ENCODE results near the gene METTL4.

The METTL4 gene

DNA sequence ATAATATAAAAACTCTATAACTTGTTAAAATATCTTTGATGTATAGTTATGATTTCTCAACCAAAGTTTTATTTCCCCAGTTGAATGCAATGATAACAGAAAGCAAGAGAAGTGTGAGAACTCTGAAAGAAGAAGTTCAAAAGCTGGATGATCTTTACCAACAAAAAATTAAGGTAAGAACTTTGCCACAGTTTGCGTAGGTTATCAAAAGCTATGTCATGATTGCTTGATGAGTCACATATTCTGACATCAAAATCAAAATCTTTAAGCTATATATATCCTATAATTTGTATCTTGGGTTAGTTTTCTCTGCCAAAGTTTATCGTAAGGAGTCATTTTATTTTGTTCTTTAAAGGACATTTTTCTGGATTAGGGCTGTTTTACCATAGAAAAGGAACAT, 35.0 kb upstream of the METTL4 start:
- H3K4me1 ChIP-seq (ENCODE audit: control insufficient read depth, insufficient read depth, low read length), result no peaks in the 10 kb centered on the region
- ChIA-PET POLR2A (no interaction called here), CTCF (interaction anchor here (1.1 kb wide), 1 partner anchor 12 kb away, joined by 4 read pairs; no protein-coding TSS in a partner anchor)
- TF ChIP-seq ZNF140 (tag by site-specific recombination; IDR thresholded peaks at IDR 0.05), result no peak
- TF ChIP-seq GLIS2 (tag by site-specific recombination; IDR thresholded peaks at IDR 0.05), result no peak
- TF ChIP-seq, protein P1, sequence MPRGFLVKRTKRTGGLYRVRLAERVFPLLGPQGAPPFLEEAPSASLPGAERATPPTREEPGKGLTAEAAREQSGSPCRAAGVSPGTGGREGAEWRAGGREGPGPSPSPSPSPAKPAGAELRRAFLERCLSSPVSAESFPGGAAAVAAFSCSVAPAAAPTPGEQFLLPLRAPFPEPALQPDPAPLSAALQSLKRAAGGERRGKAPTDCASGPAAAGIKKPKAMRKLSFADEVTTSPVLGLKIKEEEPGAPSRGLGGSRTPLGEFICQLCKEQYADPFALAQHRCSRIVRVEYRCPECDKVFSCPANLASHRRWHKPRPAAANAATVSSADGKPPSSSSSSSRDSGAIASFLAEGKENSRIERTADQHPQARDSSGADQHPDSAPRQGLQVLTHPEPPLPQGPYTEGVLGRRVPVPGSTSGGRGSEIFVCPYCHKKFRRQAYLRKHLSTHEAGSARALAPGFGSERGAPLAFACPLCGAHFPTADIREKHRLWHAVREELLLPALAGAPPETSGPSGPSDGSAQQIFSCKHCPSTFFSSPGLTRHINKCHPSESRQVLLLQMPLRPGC (tag by site-specific recombination; IDR thresholded peaks at IDR 0.05), result no peak
- TF ChIP-seq, protein P2, sequence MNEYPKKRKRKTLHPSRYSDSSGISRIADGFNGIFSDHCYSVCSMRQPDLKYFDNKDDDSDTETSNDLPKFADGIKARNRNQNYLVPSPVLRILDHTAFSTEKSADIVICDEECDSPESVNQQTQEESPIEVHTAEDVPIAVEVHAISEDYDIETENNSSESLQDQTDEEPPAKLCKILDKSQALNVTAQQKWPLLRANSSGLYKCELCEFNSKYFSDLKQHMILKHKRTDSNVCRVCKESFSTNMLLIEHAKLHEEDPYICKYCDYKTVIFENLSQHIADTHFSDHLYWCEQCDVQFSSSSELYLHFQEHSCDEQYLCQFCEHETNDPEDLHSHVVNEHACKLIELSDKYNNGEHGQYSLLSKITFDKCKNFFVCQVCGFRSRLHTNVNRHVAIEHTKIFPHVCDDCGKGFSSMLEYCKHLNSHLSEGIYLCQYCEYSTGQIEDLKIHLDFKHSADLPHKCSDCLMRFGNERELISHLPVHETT (tag by site-specific recombination; IDR thresholded peaks at IDR 0.05), result no peak
- TF ChIP-seq ZNF670 (tag by site-specific recombination; IDR thresholded peaks at IDR 0.05; ENCODE audit: low read depth), result no peak
- no peak for TF ChIP-seq ZBTB7A (tag by site-specific recombination; IDR thresholded peaks at IDR 0.05; ENCODE audit: low read depth)
- no peak for TF ChIP-seq ZNF555 (tag by site-specific recombination; conservative IDR thresholded peaks at IDR 0.05)
- H3K27ac ChIP-seq (ENCODE audit: extremely low read depth, low read depth, low read length), result no peak overlapping the region
- no peak overlapping the region for H3K4me3 ChIP-seq (ENCODE audit: low read depth, low read length)
- no peaks in the 10 kb centered on the region for H3K9me3 ChIP-seq (ENCODE audit: control insufficient read depth, insufficient read depth, low read depth, low read length)
- H3K36me3 ChIP-seq (ENCODE audit: control insufficient read depth in 2 of 2, insufficient read depth in 1 of 2, low read length in 2 of 2), result peaks cover 42 to 88% of the 10 kb centered on the region in 2 experiments

DNA sequence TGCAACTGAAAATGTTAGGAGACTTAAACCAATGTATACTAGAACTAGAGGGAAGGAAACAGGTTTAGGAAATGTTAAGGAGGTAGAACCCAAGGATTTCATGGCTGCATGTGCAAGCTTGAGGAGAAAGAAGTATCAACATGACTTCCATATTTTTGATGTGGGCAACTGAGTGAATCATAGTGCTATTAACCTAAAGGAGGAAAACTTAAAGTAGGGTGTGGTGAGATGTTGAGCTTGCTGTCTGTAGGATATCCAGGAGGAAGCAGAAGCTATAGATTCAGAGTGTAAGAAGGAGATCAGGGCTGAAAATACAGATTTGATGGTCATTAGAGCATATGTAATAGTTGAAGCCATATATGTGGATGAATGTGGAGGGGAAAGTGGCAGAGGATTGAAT, 31.5 kb upstream of the METTL4 start:
- ChIA-PET POLR2A (no interaction called here), CTCF (no interaction called here)
- Histone ChIP-seq H3K4me1 (ENCODE audit: control insufficient read depth, insufficient read depth, low read length) (no peaks in the 10 kb centered on the region), H3K4me3 (ENCODE audit: low read depth, low read length) (no peak overlapping the region), H3K36me3 (ENCODE audit: control insufficient read depth in 2 of 2, insufficient read depth in 1 of 2, low read length in 2 of 2) (peaks cover 29 to 89% of the 10 kb centered on the region in 2 experiments), H3K27ac (ENCODE audit: extremely low read depth, low read depth, low read length) (no peak overlapping the region), H3K9me3 (ENCODE audit: control insufficient read depth, insufficient read depth, low read depth, low read length) (no peaks in the 10 kb centered on the region)
- TF ChIP-seq IKZF3 (tag by site-specific recombination; IDR thresholded peaks at IDR 0.05), result no peak
- TF ChIP-seq ZNF501 (tag by site-specific recombination; IDR thresholded peaks at IDR 0.05), result no peak
- TF ChIP-seq ZNF555 (tag by site-specific recombination; conservative IDR thresholded peaks at IDR 0.05), result no peak
- TF ChIP-seq ZNF354C (tag by site-specific recombination; IDR thresholded peaks at IDR 0.05; ENCODE audit: borderline replicate concordance, low read depth), result no peak
- no peak for TF ChIP-seq ZFP41 (tag by site-specific recombination; IDR thresholded peaks at IDR 0.05; ENCODE audit: borderline replicate concordance)
- TF ChIP-seq ZNF121 (tag by site-specific recombination; IDR thresholded peaks at IDR 0.05), result no peak
- TF ChIP-seq REPIN1 (tag by site-specific recombination; IDR thresholded peaks at IDR 0.05; ENCODE audit: low read depth), result no peak
- TF ChIP-seq, protein P3, sequence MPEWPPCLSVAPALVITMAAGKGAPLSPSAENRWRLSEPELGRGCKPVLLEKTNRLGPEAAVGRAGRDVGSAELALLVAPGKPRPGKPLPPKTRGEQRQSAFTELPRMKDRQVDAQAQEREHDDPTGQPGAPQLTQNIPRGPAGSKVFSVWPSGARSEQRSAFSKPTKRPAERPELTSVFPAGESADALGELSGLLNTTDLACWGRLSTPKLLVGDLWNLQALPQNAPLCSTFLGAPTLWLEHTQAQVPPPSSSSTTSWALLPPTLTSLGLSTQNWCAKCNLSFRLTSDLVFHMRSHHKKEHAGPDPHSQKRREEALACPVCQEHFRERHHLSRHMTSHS (tag by site-specific recombination; IDR thresholded peaks at IDR 0.05), result no peak
- TF ChIP-seq ZNF292 (tag by site-specific recombination; IDR thresholded peaks at IDR 0.05; ENCODE audit: borderline replicate concordance, low read depth), result no peak
- TF ChIP-seq ZNF23 (tag by site-specific recombination; IDR thresholded peaks at IDR 0.05; ENCODE audit: borderline replicate concordance), result no peak
- TF ChIP-seq, protein P4, sequence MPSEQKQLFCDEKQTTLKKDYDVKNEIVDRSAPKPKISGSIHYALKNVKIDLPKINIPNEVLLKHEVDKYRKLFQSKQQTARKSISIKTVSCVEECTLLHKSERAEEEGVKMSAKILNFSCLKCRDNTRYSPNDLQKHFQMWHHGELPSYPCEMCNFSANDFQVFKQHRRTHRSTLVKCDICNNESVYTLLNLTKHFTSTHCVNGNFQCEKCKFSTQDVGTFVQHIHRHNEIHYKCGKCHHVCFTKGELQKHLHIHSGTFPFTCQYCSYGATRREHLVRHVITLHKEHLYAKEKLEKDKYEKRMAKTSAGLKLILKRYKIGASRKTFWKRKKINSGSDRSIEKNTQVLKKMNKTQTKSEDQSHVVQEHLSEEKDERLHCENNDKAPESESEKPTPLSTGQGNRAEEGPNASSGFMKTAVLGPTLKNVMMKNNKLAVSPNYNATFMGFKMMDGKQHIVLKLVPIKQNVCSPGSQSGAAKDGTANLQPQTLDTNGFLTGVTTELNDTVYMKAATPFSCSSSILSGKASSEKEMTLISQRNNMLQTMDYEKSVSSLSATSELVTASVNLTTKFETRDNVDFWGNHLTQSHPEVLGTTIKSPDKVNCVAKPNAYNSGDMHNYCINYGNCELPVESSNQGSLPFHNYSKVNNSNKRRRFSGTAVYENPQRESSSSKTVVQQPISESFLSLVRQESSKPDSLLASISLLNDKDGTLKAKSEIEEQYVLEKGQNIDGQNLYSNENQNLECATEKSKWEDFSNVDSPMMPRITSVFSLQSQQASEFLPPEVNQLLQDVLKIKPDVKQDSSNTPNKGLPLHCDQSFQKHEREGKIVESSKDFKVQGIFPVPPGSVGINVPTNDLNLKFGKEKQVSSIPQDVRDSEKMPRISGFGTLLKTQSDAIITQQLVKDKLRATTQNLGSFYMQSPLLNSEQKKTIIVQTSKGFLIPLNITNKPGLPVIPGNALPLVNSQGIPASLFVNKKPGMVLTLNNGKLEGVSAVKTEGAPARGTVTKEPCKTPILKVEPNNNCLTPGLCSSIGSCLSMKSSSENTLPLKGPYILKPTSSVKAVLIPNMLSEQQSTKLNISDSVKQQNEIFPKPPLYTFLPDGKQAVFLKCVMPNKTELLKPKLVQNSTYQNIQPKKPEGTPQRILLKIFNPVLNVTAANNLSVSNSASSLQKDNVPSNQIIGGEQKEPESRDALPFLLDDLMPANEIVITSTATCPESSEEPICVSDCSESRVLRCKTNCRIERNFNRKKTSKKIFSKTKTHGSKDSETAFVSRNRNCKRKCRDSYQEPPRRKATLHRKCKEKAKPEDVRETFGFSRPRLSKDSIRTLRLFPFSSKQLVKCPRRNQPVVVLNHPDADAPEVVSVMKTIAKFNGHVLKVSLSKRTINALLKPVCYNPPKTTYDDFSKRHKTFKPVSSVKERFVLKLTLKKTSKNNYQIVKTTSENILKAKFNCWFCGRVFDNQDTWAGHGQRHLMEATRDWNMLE (tag by site-specific recombination; conservative IDR thresholded peaks at IDR 0.05; ENCODE audit: low read depth), result no peak
- TF ChIP-seq ZNF404 (tag by site-specific recombination; IDR thresholded peaks at IDR 0.05), result no peak
- no peak for TF ChIP-seq ZNF530 (tag by site-specific recombination; IDR thresholded peaks at IDR 0.05; ENCODE audit: low read depth)
- TF ChIP-seq, protein P5, sequence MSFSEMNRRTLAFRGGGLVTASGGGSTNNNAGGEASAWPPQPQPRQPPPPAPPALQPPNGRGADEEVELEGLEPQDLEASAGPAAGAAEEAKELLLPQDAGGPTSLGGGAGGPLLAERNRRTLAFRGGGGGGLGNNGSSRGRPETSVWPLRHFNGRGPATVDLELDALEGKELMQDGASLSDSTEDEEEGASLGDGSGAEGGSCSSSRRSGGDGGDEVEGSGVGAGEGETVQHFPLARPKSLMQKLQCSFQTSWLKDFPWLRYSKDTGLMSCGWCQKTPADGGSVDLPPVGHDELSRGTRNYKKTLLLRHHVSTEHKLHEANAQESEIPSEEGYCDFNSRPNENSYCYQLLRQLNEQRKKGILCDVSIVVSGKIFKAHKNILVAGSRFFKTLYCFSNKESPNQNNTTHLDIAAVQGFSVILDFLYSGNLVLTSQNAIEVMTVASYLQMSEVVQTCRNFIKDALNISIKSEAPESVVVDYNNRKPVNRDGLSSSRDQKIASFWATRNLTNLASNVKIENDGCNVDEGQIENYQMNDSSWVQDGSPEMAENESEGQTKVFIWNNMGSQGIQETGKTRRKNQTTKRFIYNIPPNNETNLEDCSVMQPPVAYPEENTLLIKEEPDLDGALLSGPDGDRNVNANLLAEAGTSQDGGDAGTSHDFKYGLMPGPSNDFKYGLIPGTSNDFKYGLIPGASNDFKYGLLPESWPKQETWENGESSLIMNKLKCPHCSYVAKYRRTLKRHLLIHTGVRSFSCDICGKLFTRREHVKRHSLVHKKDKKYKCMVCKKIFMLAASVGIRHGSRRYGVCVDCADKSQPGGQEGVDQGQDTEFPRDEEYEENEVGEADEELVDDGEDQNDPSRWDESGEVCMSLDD (tag by site-specific recombination; IDR thresholded peaks at IDR 0.05), result no peak
- TF ChIP-seq, protein P6, sequence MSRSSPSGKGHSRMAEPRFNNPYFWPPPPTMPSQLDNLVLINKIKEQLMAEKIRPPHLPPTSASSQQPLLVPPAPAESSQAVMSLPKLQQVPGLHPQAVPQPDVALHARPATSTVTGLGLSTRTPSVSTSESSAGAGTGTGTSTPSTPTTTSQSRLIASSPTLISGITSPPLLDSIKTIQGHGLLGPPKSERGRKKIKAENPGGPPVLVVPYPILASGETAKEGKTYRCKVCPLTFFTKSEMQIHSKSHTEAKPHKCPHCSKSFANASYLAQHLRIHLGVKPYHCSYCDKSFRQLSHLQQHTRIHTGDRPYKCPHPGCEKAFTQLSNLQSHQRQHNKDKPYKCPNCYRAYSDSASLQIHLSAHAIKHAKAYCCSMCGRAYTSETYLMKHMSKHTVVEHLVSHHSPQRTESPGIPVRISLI (tag by site-specific recombination; IDR thresholded peaks at IDR 0.05), result no peak
- no peak for TF ChIP-seq ZNF654 (tag by site-specific recombination; IDR thresholded peaks at IDR 0.05; ENCODE audit: low read depth)

All from HEK293 (cell line).